ENCODE results near the gene SGIP1.

SGIP1 gene

GRCh38 chr1:66542314-66542713 lies 8.4 kb downstream of the SGIP1 start:
- H3K27ac ChIP-seq = no peak overlapping the region
- no peak for TF ChIP-seq CTCF (conservative IDR thresholded peaks at IDR 0.05)

DNA sequence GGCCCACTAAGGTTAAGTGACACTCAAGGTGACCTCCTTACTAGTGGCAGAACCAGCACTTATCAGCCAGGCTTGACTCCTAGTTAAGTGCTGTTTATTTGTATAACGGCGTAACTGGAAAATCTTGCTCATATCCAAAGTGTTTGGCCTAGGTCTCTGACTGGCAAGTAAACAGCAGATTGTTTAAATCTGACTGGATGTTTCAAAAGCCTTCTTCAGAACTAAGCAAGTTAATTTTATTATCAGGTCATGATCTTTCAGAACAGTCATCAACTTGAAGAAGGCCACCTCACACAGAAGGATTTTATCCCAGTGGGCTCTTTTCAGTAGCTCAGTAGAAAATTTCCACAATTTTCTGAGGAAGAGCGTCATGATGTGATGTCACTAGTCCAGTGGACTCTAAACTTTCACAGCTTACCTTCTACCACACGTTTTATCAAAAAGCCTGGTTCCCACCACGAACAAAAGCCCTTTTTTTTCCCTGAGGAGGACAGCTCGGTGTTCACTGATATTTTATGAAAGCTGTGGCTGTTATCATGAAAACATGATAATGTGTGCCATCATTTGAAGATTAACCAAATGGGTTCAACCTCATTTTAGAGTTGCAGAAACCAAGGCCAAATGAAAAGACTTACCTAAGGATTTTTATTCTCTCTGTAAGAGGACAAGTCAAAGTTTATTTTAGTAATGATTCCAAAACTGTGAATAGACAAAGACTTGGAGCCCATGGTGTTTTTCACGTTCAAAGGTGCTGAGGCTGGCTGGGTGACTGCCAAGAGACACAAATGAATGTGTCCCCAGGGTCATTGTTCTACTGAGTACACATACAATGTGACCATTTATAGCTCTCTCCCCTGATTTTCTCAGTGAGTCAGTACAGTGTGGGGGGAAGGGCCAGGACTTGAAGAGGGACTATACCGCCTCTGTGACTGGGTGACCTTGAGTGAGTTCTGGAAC lies 9.1 kb downstream of the SGIP1 start:
- no peak for TF ChIP-seq CTCF (conservative IDR thresholded peaks at IDR 0.05)
- H3K27ac ChIP-seq = peak overlapping the region; percentile 10; the same call in 1 of the 2 replicates

GRCh38 chr1:66546047-66546810 lies 12.3 kb downstream of the SGIP1 start:
- TF ChIP-seq CTCF (conservative IDR thresholded peaks at IDR 0.05) = no peak
- H3K27ac ChIP-seq = no peak overlapping the region

DNA sequence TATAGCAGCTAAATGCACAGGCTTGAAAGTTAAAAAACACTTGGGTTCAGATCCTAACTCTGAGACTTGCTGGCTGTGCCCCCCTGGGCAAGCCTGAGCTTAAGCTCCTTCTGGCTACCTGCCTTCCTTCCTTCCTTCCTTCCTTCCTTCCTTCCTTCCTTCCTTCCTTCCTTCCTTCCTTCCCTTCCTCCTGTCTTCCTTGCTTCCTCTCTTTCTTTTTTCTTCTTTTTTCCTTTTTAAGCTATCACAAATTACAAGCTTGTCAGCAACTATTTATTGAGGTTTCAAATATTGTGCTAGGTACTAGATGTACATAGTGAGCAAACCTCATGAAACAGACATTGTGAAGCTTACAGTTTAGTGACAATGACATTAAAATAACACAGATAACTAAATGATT lies 15.1 kb downstream of the SGIP1 start:
- H3K27ac ChIP-seq = no peak overlapping the region
- TF ChIP-seq CTCF (conservative IDR thresholded peaks at IDR 0.05) = no peak

DNA sequence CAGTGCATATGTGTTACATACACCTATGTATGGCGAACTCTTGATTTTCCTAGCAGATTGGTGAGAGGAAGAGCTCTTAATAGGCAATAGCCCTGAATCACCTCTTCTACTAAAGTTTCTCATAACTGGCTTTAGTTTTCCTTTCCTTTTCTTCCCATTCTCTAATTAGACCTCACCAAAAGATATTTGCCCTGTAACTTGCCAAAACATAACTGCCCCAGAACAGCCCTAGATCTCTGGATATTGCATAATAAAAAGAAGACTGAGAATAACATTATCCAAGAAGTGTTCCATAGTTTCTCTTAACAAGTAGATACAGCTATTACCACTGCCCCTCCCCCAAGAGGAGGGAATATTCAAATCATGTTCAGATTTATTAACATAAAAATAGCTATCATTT lies 16.3 kb downstream of the SGIP1 start:
- no peak for TF ChIP-seq CTCF (conservative IDR thresholded peaks at IDR 0.05)
- H3K27ac ChIP-seq = no peak overlapping the region

- H3K27ac ChIP-seq = no peak overlapping the region
- TF ChIP-seq CTCF (conservative IDR thresholded peaks at IDR 0.05) = no peak
These were observed 18.3 kb downstream of the SGIP1 start for GRCh38 chr1:66552287-66552686.

DNA sequence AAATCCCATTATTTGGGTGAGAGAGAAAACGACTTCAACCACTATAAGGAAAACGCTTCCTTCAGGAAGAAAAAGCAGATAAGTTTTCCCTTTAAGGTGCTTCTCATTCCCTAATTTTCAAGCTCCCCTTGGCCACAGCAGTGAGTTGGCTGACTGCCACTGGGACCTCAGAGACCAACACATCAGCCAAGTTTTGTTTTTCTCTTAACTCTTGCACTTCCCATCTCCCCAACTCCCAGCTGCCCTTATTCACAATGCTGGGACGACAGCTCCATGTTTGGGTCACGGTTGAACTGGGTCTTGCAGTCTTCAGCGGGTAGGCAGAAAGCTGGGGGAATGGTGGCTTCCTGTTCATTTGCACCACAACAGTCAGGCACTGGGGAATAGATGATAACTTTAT lies 18.9 kb downstream of the SGIP1 start:
- no peak for TF ChIP-seq CTCF (conservative IDR thresholded peaks at IDR 0.05)
- no peak overlapping the region for H3K27ac ChIP-seq
